ENCODE results near the gene MMP28.
A peak's percentile ranks its signal among the peaks of the same experiment; 100 is the strongest.

MMP28 gene

DNA sequence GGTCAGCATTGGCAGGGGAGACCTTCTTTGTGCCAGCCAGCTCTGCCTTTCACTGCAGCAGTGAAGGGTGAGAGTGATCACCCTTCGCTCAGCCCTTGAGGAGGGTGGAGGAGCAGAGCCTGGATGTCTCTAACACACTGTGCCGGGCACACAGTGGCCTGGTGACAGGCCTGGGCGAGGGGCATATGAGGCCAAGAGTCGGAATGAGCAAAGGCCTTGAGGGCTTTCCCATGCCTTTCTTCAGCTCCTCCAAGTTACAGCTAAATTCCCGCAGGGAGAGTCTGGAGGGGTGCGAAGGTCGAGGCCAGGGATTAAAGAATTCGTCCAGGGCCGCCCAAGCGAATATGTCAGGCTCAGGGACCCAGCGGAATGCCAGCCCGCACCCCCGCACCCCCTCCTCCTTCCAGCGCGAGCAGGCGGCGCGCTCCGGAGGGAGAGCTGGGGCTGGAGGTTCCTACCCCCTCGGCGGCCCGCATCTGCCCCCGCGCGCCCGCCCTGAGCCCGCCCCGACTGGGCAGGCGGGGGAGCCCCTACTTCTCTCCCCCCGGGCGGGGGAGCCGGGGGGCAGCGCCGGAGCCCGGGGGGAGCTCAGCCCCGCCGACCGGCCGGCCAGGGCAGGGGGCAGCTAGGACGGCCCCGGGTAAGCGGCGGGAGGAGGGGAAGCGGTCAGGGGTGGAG is 64.1 kb downstream of the MMP28 start, which contains the start of gene RASL10B:
RASL10B (plus strand) TSS at position 401 of the 678 bp plus-strand sequence. CDS start 3,546 bp downstream, outside the sequence.
- Mint-ChIP-seq H3K27me3 (no peaks in the 10 kb centered on the region), H3K27ac (peak within 1 kb of the TSS; percentile 66 to 83), H3K9me3 (no peaks in the 10 kb centered on the region), H3K4me1 (peaks cover 30% of the 10 kb centered on the region), H3K4me3 (peak within 1 kb of the TSS; percentile 80 to 83)
- DNase-seq (peak; percentile 41 to 46), ATAC-seq (peak; percentile 81)

DNA sequence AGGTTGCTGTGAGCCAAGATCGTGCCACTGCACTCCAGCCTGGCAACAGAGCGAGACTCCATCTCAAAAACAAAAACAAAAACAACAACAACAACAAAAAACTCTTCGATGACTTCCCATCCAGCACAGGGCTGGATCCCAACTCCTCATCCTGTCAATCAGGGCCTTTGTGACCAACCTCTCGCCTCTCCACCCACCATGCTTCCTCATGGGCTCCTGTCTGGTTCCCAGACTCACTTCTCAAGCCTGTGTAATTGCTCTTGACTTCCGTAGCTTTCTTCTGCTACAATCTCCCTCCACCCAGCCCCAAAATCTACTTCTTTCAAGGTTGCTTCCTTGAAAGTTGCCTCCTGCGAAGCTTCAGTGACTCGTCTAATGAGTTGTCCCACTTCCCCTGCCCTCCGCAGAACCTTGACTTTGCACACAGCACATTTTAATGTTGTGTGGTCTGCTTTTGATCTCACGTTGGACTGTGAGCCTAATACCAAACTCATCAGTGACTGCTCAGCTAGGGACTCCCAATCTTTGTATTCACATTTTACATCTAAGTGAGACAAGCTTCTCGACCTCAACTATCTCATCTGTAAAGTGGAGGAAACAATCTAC is 64.9 kb downstream of the MMP28 start:
- H3K9me3 Mint-ChIP-seq, result no peaks in the 10 kb centered on the region
- H3K27ac Mint-ChIP-seq, result no peak overlapping the region
- peak overlapping the region; percentile 80 to 83 for H3K4me3 Mint-ChIP-seq
- DNase-seq (no peak), ATAC-seq (no peak)
- peaks cover 30% of the 10 kb centered on the region for H3K4me1 Mint-ChIP-seq
- H3K27me3 Mint-ChIP-seq, result no peaks in the 10 kb centered on the region

DNA sequence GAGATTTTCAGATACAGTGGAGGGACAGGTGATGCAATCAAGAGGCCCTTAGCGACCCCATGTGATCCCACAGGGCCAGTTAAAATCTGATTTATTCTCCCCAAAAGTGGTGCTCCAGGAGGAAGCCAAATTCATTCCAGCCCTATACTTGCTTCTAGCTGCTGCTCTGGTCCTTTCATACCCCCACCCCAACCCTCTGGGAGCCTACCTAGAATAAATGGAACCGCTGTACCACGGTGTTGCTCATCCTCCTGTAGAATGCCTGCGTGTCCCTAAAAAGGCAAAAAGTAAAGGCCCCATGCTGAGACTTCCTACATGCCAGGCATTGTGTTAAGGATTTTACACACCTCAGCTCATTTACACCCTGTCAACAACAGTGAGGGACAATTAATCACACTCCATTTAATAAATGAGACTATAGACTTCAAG is 66.0 kb downstream of the MMP28 start:
- peaks cover 30% of the 10 kb centered on the region for H3K4me1 Mint-ChIP-seq
- ATAC-seq, result no peak
- no peak overlapping the region for H3K4me3 Mint-ChIP-seq
- DNase-seq, result no peak
- H3K27me3 Mint-ChIP-seq, result no peaks in the 10 kb centered on the region
- peak overlapping the region in 1 of 2 donors; percentile 31 for H3K27ac Mint-ChIP-seq
- H3K9me3 Mint-ChIP-seq, result no peaks in the 10 kb centered on the region

DNA sequence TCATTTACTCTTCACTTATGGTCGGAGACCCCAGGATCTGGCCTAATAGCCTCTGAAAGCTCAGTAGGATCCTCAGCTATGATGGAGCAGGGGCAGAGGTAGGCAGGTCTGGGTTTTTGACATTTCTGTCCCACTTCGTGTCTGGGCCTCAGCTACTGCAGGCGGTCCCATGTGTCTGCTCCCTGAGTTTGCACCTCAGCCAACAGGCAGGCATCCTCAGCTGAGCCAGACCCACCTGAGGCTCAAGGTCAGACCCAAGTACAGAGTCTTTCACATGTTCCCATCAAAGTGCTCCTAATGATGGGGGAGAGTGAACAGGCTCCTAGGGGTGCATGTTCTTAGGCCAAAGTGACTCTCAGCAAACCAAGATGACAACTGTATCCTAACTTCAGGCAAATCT is 66.9 kb downstream of the MMP28 start:
- ATAC-seq (no peak), DNase-seq (no peak)
- H3K4me1 Mint-ChIP-seq, result peaks cover 30% of the 10 kb centered on the region
- no peaks in the 10 kb centered on the region for H3K9me3 Mint-ChIP-seq
- H3K4me3 Mint-ChIP-seq, result no peak overlapping the region
- no peak overlapping the region for H3K27ac Mint-ChIP-seq
- H3K27me3 Mint-ChIP-seq, result no peaks in the 10 kb centered on the region

DNA sequence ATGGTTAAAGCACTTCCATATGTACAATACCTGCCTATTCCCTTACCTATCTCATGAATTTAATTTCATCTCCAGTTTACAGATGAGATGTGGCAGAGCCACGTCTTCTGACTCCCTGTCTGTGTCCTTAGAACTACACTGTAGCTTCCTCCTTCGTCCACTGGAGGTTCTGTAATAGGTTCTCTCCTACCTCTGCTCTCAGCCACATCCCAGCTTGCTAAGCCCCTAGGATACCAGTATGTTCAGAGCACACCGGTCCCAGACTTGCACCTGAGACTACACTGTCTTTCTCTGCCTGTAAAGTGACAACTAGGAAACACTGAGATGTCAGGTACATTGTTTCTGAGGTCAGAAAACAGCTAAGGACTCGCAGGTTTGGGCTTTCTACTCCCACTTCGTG is 67.8 kb downstream of the MMP28 start:
- no peaks in the 10 kb centered on the region for H3K27me3 Mint-ChIP-seq

DNA sequence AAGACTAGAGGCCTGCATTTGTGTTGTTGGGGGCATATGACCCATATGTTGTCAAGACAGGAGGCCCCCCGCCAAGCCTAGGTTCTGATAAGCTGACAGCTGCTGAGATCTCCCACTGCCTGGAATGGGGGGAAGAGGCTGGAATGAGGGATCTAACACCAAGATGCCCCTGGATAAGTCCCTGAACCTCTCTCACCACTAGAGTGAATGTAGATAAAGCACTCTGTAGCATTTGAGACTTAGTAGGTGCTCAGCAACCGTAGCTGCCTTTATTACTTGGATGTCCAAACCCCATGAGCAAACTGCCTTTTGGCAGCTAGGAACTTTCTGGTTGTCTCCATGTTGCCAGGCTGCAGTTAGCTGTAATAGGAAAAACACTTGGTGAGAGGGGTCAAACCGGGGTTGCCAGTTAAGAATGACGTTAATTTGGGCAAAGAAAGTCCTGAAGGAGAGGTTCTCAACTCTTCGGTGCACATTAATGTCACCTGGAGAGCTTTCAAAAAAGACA is 68.4 kb downstream of the MMP28 start:
- peaks cover 22% of the 10 kb centered on the region for H3K4me1 Mint-ChIP-seq
- H3K4me3 Mint-ChIP-seq, result no peak overlapping the region
- no peak overlapping the region for H3K27ac Mint-ChIP-seq
- no peaks in the 10 kb centered on the region for H3K27me3 Mint-ChIP-seq
- DNase-seq (no peak), ATAC-seq (no peak)
- no peaks in the 10 kb centered on the region for H3K9me3 Mint-ChIP-seq

More for the DNA sequence above, 67.8 kb downstream of the MMP28 start:
- Mint-ChIP-seq H3K9me3 (no peaks in the 10 kb centered on the region), H3K27ac (peak overlapping the region; percentile 5 to 16), H3K4me3 (peak overlapping the region in 1 of 2 donors; percentile 3), H3K4me1 (peaks cover 29% of the 10 kb centered on the region)
- DNase-seq (no peak), ATAC-seq (no peak)

DNA sequence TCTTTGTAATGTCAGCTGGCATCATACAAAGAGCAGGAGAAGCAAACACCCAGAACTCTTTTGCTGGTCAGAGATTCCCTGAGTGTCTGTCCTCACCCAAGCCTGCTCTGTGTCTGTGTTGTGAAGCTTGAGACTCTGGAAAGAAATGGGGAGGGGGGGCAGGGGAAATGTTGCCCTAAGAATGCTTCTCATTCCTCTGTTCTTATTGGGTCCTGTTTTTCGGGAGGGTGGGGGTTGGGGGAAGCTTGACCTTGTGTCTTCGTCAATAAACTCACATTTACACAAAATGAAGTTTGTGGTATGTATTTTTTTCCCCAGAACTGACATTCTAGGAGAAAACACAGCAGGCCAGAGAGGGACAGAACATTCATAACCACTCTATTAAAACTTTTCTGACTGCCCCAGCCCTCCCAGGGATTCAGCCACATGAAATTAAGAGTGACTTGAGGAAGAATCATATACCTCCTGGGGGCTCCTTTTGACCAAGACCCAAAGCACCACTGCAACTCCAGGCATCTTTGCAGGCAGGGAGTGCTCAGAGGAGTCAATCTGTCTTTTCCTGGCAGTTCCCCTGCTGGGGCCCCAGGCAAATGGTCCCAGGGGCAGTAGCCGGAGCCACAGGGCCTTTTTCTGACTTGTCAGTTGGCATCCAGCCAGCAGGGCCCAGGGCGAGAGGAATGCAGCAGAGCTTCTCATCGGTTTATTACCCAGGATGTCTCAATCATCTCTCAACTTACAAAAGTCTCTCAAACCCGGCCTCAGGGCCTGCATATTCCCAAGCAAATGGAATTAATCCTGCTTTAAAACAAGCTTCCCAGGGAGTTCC is 69.1 kb downstream of the MMP28 start:
- no peak for DNase-seq
- Mint-ChIP-seq H3K4me1 (peaks cover 22% of the 10 kb centered on the region), H3K27me3 (no peaks in the 10 kb centered on the region), H3K27ac (no peak overlapping the region), H3K9me3 (no peaks in the 10 kb centered on the region), H3K4me3 (no peak overlapping the region)
- no peak for ATAC-seq

DNA sequence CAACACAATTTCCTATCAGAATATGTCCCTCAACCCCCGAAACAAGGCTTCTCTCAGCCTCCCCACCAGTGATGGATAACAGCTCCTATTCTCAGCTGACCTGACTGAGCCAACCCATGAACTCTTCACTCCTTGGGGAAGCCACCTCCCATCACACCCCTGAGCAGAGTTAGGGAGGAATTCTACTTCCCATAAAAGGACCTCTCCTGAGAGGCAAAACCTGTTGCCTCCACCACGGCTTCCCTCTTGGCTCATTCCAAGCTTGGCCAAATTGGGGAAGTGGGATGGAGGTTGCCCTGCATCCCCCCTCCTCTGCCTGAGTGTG is 69.7 kb downstream of the MMP28 start:
- Mint-ChIP-seq H3K27ac (no peak overlapping the region), H3K27me3 (no peaks in the 10 kb centered on the region), H3K4me3 (no peak overlapping the region), H3K4me1 (peaks cover 16% of the 10 kb centered on the region), H3K9me3 (no peaks in the 10 kb centered on the region)
- ATAC-seq (no peak), DNase-seq (no peak)

DNA sequence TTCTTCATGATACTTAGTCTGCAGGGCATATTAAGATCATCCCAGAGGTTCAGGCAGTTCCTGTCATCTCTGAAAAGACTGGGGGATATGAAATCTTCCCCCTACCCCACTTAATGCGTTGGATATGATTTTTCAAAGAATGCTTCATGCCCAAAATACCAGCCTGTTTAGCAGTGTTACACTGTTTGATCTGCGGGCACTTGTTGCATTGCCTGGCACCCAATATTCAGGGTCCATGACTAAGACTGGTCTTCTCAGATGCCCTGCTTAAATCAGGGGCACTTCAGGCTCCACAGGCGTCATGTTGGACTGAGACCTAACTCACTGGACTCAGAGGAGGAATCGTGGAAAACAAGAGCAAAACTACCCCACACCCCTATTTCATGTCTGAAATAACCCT is 70.4 kb downstream of the MMP28 start:
- ATAC-seq (no peak), DNase-seq (no peak)
- Mint-ChIP-seq H3K4me3 (no peak overlapping the region), H3K9me3 (no peaks in the 10 kb centered on the region), H3K4me1 (peaks cover 9% of the 10 kb centered on the region), H3K27ac (no peak overlapping the region), H3K27me3 (no peaks in the 10 kb centered on the region)

DNA sequence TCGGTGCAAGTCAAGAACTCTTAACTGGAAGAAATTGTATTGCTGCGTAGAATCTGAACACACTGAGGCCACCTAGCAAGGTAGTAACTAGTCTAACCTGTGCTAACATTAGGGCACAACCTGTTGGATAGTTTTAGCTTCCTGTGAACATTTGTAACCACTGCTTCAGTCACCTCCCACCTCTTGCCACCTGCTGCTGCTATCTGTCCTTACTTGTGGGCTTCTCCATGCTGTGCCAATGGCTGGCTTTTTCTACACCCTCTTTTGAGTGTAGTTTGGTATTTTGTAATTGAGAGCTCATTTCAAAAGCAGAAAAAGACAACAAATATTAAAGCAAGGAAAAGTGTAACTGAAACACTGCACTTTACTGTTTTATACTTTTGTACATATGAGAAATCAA is 71.7 kb downstream of the MMP28 start:
- no peak overlapping the region for H3K4me3 Mint-ChIP-seq
- no peak overlapping the region for H3K27ac Mint-ChIP-seq
- H3K9me3 Mint-ChIP-seq, result no peaks in the 10 kb centered on the region
- no peak for DNase-seq
- H3K27me3 Mint-ChIP-seq, result no peaks in the 10 kb centered on the region
- ATAC-seq, result peak; percentile 15
- no peaks in the 10 kb centered on the region for H3K4me1 Mint-ChIP-seq

DNA sequence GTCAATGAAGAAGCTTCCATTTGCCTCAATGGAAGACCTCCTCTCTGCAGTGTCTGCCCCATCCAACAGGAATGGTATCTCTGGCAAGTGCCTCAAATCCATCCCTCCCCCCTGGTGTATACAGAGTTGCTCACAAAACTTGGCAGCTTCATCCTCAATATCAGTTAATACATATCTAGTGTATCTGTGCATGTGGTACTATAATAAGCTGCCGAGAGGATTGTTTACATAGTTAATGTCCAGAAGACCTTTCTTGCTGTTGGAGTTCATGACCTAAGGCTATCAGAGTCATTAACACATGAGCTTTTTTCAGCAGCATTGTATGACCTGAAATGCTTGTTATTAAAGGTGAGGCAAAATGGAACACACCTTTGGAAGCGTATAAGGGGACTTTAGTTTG is 78.0 kb downstream of the MMP28 start:
- DNase-seq (no peak), ATAC-seq (no peak)
- H3K27me3 Mint-ChIP-seq, result no peaks in the 10 kb centered on the region
- H3K9me3 Mint-ChIP-seq, result no peaks in the 10 kb centered on the region
- no peaks in the 10 kb centered on the region for H3K4me1 Mint-ChIP-seq
- no peak overlapping the region for H3K27ac Mint-ChIP-seq
- H3K4me3 Mint-ChIP-seq, result no peak overlapping the region

DNA sequence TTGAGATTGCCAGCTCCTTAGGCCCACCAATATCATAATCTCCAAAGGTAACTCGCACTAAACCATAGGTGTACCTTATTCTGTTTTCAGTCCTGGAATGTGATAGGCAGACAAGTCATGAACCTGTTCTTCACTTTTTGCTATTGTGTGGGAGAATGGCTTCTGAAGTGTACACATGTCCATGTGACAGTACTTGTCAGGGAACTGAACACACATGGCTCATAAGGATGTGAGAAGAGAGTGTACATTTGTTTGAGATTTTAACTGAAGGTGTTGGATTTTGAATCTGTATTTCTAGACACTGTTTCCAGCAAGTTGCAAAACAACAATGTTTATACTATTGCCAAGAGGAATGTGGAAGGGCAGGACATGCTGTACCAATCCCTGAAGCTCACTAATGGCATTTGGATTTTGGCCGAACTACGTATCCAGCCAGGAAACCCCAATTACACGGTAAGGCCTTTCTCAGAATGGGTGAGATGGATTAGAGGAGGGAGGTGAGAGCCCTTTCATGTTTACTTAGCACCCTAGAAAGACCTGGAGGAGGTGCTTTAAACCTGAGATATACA is 78.5 kb downstream of the MMP28 start:
- DNase-seq (no peak), ATAC-seq (no peak)
- Mint-ChIP-seq H3K4me1 (no peaks in the 10 kb centered on the region), H3K4me3 (no peak overlapping the region), H3K27ac (no peak overlapping the region), H3K9me3 (no peaks in the 10 kb centered on the region), H3K27me3 (no peaks in the 10 kb centered on the region)

DNA sequence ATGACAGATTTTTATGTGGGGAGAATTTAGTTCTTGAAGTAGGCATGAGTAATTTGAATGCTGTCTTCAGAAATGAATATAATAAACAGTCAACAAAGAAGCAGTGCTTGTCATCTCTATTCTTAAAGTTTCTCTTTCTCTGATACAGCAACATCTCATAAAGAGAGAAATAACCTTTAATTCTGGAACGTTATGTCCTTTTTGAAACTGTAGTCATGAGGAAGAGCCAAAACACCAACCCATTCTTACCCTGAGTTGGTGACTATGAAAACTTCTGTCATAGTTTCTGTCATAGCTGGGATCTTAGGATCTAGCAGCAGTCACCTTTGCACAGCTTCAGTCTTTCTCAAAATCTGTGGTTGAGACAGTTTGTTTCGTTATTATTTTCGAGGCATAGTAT is 79.3 kb downstream of the MMP28 start:
- DNase-seq (no peak), ATAC-seq (no peak)
- Mint-ChIP-seq H3K4me1 (peaks cover 2% of the 10 kb centered on the region), H3K27ac (no peak overlapping the region), H3K4me3 (no peak overlapping the region), H3K27me3 (no peaks in the 10 kb centered on the region), H3K9me3 (no peaks in the 10 kb centered on the region)

Data from stimulated activated naive CD8-positive, alpha-beta T cell treated with anti-CD3 and anti-CD28 coated beads, Interleukin-15, amount 100 ng/mL, for 72 hours (primary cell).